Measurements from ENCODE around the gene CBX4. TPM values are rescaled to one million over a fixed set of nuclear protein-coding genes. Genes with fewer than 3 reads are reported as not detected.

CBX4 gene
- total and polyA plus RNA-seq, 2 of the 13 experiments (the other 11 are each of a cell fraction or from before 2014, with no cell fraction given) = 25.8 to 50.8 TPM

DNA sequence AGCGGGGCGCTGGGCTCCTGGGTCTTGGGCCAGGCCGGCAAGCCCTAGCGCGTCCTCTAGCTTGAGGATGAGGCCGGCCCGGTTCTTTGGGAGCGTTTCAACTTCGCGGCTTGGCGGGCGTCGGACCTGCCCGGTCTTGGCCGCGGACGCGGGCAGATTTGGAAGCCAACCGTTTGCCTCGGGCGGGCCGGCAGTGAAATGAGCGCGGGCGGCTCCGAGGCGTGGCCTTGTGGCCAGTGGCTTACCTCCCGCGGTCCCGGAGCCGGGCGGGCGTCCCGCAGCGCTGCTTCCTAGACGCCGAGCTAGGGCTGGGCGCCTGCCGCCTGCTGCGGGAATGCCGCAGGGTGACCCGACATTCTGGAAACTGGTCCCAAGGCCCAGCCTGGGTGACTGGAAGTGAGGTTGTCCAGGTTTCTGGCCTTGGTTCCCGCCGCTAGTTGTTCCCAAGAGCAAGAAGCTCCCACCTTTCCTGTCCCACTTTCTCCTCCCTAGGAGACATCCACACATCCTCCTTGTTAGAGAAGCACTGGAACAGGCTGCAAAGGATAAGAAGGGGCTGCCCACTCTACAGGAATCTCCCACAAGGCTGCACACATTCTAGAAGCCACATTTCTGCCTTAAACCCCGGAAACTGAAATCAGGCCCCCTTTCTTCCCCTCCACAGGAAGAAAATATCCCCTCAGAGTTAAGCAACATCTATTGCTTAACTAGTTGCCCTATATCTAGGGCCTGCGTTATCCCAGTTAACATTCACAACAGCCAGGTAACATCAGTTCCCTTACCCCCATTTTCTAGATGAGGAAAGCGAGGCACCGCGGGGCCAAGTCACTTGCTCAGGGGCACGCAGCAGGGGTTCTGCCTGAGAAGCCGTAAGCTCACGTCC is 37.8 kb downstream of the CBX4 start (continued):
- TF ChIP-seq AFF4 (CRISPR knock-in tag; IDR thresholded peaks at IDR 0.05) = 0 out of 2 replicates have a peak, but pooled peaks have one; percentile 12
- TF ChIP-seq ATRX (CRISPR knock-in tag; IDR thresholded peaks at IDR 0.05; ENCODE audit: borderline replicate concordance) = no peak
- no peak for TF ChIP-seq GLI4 (CRISPR knock-in tag; IDR thresholded peaks at IDR 0.05; ENCODE audit: borderline replicate concordance)
- 0 out of 2 replicates have a peak, but pooled peaks have one; percentile 20 for TF ChIP-seq ZNF343 (CRISPR knock-in tag; IDR thresholded peaks at IDR 0.05)
- TF ChIP-seq ELF1 (CRISPR knock-in tag; IDR thresholded peaks at IDR 0.05) = no peak
- peak; percentile 27; the same call in 1 of the 2 replicates for TF ChIP-seq ZMYM3 (CRISPR knock-in tag; IDR thresholded peaks at IDR 0.05)
- peak; percentile 54; the same call in 1 of the 2 replicates for TF ChIP-seq KDM1A (CRISPR knock-in tag; IDR thresholded peaks at IDR 0.05)
- TF ChIP-seq FOXK2 (IDR thresholded peaks at IDR 0.05) = no peak
- TF ChIP-seq ZNF20 (CRISPR knock-in tag; IDR thresholded peaks at IDR 0.05) = 0 out of 2 replicates have a peak, but pooled peaks have one; percentile 51
- peak; percentile 66 for TF ChIP-seq ZNF574 (CRISPR knock-in tag; IDR thresholded peaks at IDR 0.05)
- no peak for TF ChIP-seq ZNF205 (CRISPR knock-in tag; IDR thresholded peaks at IDR 0.05)
- 0 out of 2 replicates have a peak, but pooled peaks have one; percentile 12 for TF ChIP-seq RAD21 (CRISPR knock-in tag; IDR thresholded peaks at IDR 0.05)
- TF ChIP-seq KLF16 (CRISPR knock-in tag; IDR thresholded peaks at IDR 0.05) = no peak
- TF ChIP-seq ONECUT2 (CRISPR knock-in tag; IDR thresholded peaks at IDR 0.05) = no peak
- peak; percentile 27; the same call in 1 of the 2 replicates for TF ChIP-seq STAG1 (CRISPR knock-in tag; IDR thresholded peaks at IDR 0.05)
- TF ChIP-seq ZSCAN31 (CRISPR knock-in tag; IDR thresholded peaks at IDR 0.05; ENCODE audit: low read depth) = peak; percentile 69; the same call in 1 of the 2 replicates
- TF ChIP-seq, protein P1, sequence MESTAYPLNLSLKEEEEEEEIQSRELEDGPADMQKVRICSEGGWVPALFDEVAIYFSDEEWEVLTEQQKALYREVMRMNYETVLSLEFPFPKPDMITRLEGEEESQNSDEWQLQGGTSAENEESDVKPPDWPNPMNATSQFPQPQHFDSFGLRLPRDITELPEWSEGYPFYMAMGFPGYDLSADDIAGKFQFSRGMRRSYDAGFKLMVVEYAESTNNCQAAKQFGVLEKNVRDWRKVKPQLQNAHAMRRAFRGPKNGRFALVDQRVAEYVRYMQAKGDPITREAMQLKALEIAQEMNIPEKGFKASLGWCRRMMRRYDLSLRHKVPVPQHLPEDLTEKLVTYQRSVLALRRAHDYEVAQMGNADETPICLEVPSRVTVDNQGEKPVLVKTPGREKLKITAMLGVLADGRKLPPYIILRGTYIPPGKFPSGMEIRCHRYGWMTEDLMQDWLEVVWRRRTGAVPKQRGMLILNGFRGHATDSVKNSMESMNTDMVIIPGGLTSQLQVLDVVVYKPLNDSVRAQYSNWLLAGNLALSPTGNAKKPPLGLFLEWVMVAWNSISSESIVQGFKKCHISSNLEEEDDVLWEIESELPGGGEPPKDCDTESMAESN (CRISPR knock-in tag; conservative IDR thresholded peaks at IDR 0.05) = 0 out of 2 replicates have a peak, but pooled peaks have one; percentile 10
- TF ChIP-seq HMGXB4 (CRISPR knock-in tag; IDR thresholded peaks at IDR 0.05; ENCODE audit: borderline replicate concordance in 1 of 2, low read depth in 1 of 2) = peak in 1 of 2 experiments; percentile 69; a peak in 2 of 4 replicates
